Iris pigment epithelial cell (primary cell): ENCODE data around the gene PRR16.

ENCODE experiments used
- DNase-seq: peaks from one replicate; pipeline ENCODE4 v3.0.0-alpha.2; 2011; ENCODE audit warnings: low read depth

The PRR16 gene

DNA sequence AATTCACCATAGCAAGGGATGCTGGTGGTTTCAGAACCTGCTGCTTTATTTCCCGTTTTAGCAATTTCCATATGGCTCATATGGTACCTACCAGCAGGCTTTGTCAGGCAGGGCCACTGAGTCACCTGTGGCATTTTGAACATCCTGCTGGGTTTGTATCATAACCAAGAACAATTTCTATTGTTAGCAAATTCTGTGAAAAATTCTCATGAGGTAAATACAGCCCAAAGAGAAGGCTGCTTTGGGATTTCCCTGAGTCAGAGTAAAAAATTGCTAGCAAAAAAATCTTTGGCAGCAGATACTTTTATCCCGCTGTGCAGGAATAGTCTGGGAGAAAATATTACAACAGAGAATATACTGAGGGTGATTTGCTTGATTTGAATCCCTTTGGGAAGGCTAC, 52.7 kb downstream of the PRR16 start:
- no peak for DNase-seq

DNA sequence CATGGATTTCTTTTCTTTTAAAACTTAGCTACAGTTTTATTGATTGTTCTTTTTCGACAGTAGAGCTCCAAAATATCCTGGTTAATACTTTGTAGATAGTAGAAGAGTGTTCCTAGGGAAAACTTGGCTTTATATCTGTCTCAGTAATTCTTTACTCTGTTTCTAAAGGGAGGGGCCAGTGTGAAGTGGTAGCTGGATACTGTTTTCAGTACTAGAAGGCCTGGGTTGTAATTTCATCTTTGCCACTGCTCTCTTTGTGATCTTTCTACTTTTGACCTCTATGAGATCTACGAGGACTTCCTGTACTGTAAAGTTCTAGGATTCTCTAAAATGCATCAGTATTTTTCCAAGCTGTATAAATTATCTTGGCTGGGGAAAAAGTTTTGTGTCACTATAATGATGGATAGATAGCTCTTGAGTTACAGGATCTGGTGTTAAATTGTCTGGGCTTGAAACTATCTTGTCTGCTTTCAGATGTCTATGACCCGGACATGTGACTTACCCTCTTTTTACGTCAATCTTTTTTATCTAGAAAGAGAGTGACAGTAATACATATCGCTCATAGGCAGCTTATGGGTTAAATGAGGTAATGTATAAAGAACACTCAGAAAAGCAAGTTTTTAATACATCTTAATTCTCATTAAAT, 53.6 kb downstream of the PRR16 start:
- no peak for DNase-seq

DNA sequence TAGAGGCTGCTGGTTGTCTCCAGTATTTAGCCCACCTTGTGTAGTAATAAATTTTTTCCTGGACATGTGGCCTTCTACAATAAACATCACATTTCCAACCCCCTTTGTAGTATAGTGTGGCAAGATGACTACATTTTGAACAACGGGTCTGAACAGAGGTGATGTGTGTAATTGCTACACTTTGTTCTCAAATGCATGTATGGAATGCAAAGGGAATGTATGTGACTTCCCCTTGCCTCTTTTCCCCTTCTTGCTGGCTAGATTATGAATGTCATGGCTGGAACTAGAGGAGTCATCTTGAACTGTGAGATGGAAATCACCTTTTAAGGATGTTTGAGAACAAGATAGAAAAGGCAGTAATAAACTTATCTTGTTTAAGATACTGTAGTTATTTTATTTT, 54.5 kb downstream of the PRR16 start:
- no peak for DNase-seq

DNA sequence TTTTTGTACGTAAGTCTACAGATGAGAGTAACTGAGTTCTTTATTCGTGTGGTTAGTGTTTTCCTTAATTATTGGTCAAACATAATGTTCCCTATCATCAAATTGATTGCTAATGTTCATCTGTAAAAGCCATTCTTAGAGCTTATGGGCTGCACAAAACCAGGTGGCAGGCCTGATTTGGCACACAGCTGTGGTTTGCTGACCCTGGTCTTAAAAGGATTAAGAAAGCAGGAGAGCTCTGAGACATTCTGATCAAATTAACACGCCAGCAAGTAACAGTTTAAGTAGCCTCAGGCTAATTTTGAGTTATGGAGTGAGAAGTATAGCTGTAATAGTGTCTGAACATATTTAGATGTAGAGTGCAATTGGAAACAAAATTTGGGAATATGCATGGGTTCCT, 63.2 kb downstream of the PRR16 start:
- no peak for DNase-seq

DNA sequence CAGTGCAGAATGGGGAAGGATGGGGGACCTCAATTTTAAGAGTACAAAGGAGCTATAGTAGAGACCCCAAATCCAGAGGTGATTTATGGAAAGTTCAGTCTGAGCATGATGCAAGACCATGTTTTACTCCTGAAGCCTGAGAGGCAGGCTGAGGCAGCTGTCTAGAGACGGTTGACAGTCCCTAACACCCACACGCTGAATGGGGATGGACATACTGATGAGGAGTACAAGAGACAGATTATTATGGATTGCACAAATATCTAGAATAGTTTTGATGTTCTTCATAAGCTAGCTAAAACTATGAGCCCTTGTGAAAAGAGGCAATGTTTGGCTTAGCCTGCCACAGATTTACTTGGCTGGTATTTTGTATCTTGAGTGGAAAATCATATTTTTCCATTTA, 64.5 kb downstream of the PRR16 start:
- no peak for DNase-seq

DNA sequence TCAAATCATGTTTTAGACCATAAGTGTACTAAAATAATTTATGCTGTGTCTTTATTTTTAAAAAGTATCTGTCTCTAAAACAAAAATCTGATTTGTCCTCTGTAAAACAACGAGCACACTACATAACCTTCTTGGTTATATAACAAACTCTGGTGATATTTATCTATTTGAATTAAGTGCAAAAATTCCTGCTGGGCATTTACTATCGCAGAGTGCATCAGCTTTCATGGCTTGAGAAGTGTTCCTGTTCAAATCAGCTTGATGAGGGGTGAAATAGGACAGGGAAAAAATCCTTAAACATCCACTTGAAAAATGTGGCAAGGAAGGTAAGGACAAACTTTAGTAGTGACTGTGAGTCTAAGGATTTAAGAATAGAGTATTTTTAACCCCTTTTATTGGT, 65.3 kb downstream of the PRR16 start:
- DNase-seq: no peak

DNA sequence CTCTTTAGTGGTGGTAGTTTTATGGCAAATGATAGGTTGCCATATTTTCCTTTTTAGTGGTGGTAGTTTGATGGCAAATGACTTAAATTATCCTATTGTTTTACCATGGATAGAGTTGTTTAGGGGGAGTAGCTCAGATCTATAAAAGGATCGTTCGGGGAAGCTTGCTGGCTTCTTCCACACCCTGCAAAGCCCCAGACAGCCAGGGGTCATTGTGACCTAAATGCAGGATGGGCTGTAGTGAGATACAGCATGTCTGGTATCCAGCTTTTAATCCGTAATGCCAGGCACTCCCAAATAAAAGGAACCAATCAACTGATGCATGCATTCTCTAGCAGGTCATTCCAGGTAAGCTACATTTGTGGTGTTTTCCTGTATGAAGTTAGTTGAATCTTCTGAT, 67.1 kb downstream of the PRR16 start:
- DNase-seq: no peak

DNA sequence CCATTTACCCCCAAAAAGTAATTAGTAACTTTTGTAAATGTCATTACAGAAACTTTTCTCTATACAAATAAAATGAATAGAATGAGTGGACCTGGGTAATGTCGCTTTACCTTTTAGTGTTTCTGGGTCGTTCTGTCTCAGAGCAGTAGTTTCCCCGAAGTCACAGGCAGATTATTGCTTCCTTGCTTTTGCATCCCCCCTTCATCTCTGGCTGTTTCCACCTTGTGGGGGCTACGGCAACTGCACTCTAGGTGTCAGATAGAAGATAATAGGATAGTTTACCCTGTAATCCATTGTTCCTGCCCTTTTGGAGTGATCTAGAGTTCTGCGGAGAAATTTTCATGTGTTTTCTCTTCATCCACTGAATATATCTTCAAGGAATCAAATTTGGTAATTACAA, 68.7 kb downstream of the PRR16 start:
- no peak for DNase-seq

DNA sequence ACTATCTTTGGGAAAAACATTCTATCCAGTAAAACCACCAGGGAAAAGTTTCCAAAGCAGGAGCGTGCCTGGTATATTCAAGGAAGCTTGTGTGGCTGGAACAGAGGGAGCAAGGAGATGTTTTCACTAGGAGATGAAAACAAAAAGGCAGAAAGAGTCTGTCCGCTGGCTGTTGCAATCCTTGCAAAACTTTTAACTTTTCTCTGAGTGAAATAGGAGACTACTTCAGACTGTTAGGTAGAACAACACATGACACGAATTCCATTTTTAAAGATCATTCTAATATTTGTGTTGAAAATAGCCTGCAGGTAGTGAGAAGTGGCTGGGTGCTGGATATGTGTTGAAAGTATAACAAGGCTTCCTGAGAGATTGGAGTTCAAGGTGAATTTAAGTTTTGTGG, 69.5 kb downstream of the PRR16 start:
- DNase-seq: no peak

DNA sequence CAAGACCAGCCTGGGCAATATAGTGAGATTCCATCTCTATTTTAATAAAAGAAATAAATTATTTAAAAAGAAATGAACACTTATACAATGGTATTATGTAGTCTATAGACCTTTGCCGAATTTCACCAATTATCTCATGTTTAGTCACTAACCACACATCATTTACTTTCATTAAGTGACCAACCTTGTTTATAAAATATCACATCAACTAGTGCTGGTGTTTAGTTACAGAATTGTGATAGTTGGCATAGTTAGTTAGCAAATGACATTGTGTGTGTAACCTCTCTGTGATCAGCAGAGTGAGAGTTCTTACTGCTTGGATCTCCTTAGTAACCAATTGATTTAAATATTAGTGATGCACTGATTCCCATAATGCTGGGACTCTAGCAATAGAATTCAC, 71.8 kb downstream of the PRR16 start:
- DNase-seq: no peak

DNA sequence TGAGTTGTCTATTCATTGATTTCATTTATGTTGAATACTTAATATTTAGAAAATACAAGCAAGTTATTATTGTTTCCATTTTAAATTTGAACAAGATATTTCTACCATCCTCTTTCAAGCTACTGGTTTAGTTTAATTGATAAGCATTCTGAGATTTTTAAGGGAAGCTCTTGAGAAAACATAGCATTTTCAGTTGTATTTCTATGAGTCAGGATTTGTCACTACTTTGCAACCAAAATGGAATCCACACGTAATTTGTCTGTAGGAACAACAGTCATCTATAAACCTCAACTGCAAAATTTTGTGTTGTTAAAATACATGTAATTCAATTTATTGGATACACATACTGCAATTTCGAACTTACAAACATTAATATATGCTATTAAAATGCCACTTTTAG, 74.0 kb downstream of the PRR16 start:
- peak; percentile 68 for DNase-seq

DNA sequence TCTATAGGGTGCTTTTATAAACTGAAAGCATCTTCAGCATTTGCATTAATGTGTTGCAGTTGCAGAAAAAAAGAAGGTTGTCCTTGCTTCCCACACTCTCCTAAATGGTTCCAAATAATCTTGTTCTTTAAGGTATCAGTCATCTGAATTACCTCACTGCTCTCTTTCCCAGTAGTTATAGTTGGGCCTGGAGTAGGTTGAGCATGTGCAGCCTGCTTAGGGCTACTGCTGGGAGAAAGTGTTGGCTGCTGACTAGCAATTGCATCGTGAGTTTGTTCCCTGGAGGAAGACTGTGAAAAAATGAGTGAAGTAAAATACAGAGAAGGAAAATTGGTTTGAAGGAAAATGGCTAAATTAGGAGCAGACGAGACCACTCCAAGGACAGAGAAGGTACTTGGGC, 74.5 kb downstream of the PRR16 start:
- peak; percentile 61 for DNase-seq

DNA sequence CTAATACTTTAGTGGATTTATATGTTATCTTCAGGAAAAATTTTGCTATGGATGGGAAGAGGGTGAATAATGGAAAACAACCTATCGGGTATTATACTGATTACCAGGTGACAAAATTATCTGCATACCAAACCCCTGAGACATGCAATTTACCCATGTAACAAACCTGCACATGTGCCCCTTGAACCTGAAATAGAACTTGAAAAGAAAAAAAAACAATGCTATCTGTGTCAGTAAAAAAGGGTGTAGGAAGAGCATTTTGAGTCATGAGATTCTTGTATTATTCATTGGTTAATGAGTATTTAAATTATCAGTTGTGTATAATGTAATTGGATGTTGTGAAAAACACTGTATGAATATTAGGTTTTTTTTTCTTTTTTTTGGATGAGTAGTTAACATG, 75.4 kb downstream of the PRR16 start:
- DNase-seq: no peak

DNA sequence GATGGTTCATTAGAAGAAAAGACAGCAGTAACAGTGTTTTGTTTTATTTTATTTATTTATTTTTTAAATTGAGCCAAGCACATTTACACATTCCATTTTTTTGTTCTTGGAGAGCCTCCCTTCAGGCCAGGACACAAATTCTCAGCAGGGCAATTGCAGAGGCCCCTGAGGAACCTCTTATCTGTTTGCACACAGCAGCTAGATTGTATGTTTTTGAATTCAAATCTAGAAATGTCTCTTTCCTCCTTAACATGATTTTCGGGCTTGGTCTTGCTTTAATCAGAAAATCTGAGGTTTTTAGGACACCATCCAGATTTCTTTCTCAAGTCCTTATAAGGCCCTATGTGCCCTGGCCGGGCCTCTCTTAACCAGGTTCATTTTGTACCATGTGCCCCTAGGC, 76.0 kb downstream of the PRR16 start:
- no peak for DNase-seq

DNA sequence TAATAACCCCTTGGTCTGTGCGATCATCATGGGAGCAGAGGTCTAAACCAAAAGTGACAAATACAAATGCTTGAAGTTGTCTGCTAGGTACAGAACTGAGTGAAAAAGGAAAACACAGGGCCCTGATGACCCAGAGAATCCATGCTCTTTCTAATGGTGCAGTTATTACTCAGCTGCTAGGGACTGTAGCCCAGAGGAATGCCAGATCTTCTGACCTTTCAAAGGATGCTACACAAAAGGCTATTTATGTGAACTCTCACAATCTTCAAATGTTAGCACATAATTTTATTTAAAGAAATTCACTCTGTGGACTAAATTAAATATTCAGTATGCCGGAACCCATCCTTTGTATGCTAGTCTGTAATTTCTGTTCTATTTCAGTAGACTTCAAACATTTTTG, 79.9 kb downstream of the PRR16 start:
- DNase-seq: peak; percentile 29

DNA sequence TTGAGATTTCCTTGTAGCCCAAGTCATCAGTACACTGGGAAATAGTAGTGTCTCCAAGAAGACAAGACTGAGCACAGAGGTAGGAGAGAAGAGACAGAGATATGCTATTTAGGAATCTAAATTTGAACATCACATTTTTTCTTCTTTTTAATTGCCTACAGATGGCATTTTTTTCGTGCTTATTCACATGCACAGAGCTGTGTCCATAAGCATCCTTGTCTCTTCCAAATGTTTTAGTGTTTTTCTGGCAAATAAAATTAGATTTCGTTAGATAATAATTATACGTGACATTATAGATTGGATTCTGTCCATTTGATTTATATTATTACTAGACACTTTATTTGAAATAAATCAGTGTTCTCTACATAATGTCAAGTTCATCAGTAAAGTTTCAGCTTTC, 80.9 kb downstream of the PRR16 start:
- no peak for DNase-seq

DNA sequence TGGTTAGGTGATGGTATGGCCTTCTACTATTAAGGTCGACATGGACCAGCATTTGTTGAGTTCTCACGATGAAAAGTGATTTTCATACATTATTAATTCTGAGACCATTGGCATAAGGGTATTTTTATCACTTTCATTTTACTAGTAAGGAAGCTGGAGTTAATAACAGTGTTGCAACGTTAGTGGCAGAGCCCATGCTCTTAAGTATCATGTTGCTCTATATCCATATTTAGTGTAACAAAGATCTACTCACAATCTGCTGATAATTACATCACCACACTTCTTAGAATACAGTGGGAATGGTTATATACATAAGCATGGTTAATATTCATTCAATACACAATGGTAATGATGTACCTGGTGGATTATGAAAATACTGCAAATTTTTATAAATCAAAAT, 81.9 kb downstream of the PRR16 start:
- DNase-seq: peak; percentile 62

DNA sequence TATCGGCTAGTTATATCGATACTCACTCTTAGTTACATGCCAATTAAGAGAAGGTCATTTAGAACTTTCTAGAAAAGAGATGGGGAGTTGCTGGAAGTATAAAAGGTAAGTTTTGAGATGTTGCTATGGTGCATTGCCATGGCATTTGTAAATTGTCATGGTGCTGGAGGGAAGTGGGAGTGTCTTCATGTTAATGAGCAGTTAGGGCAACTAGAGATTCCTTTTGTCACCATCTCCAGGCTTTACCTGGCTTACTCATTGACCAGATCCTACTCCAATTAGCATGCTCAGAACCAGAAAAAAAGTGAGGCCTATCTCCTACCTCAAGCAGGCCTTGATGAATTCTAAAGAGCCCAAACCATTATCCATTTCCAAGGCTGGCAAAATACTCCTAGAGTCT, 82.8 kb downstream of the PRR16 start:
- no peak for DNase-seq

DNA sequence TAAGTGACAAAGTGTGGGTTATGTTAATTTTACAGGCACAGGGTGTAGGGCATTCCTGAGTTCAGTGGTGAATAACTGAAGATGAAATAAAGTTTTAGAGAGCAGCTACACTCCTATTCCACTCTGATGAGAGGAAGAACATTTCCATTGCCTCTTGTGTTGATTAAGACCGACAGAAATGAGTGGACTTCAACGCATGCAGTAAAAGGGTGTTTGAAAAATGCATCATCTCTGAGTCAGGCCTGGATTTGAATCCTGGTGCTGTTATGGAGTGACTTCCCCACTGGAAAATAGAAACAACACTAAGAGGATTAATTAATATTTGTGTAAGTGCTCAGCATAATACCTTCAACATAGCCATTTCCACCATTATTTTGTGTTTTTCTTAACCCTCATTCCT, 86.3 kb downstream of the PRR16 start:
- DNase-seq: peak; percentile 65

DNA sequence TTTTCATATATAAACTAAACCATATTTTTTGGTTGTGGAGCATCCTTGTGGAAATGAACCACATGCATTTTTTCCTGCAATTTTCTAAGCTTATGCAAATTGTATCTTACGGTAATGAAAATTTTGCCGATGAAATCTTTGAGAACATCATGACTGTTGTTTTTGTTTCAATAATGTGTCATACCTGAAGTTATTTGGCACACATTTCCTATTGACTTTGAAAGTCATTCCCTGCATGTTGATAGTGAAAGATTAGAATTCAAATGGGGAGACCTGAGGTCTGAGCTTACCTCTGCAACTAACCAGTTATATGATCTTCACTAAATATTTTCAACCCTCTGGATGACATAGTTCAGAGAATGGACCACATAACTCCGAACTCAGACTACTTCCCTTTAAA, 88.5 kb downstream of the PRR16 start:
- DNase-seq: peak; percentile 63

DNA sequence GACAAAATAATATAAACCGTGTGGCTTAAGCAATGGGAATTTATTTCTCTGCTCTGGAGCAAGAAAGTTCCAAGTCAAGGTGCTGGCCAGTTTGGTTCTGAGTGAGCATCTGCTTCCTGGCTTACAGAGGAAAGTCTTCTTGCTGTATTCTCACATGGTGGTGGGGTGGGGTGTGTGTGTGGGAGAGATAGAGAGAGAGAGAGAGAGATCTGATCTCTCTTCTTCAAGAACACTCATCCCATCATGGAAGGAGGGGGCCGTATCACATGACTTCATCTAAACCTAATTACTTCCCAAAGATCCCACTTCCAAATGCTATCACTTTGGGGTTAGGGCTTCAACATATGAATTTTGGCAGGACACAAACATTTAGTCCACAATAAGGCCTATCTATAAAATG, 91.2 kb downstream of the PRR16 start:
- DNase-seq: no peak

DNA sequence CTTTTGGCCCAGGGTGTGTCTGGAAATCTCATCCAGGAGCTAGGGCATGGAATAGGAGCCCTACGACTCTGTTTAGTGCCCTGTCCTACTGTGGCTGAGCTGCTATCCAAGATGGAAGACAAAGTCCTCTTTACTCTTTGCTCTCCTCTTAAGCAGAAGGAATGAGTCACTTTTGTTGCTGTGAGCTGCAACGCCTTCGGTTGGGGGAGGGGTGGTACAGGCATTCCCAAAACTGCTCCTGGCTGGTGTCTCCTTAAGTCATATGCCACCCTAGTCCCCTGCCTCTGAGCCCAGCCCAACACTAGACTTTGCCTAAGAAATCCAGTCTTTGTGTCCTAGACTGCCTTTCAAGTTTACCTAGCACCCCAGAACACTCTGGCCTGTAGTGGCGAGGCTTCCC, 99.9 kb downstream of the PRR16 start:
- DNase-seq: no peak

DNA sequence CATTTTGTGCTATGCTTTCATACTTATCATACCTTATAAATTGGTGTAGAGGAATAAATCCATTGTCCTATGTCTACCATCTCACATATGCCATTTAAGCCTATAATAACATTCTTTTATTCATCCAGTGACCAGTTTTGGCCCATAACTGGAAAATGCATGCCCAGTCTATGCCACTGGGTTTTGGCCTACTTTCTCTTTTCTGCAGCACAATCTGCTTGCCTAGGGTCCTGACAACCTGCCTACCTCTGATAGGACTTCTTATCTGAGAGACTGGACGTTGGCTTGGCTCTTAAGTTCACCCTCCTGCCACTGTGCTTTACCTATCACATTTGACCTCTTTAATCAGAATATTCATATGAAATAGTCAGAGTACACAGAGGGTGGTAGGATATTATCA, 103.0 kb downstream of the PRR16 start:
- DNase-seq: no peak

DNA sequence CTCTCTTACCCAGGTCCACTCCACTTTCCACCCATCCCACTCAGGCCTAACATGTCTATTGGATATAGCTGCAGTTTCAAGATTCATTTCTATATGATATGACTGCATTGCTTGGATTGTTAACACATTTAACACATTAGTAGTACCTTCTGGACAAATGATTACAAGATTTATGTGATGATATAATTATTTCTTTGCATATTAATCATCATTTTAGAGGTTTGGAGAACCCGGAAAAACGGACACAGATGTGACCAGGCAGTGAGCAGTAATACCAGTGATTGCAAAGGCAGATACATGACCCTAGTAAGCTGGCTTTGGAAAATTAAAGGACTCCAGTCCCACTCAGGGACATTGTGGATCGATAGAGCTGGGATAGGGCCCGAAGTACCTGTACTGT, 103.8 kb downstream of the PRR16 start:
- DNase-seq: no peak

DNA sequence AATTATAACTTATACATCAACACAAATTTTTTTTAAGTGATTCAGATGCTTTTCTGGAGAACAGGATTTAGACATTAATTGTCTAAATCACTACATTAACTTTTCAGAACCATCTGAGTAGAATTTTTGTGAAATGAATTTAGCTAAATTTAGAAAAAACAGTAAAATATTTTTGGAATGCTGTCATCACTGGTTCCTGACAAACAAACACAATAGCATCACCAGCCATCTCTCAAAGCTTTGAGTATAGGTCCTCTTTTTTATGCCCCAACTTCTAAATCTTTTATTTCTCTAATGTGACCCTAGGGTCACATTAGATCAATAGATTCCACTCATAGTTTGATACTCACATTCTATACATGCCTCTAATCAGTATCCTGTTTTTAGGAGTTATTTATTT, 104.6 kb downstream of the PRR16 start:
- peak; percentile 23 for DNase-seq
